B cell (primary cell): ENCODE results near the gene MIPOL1. TPM values are rescaled to one million over a fixed set of nuclear protein-coding genes. Genes with fewer than 3 reads are reported as not detected.

ENCODE experiments used
- ATAC-seq: fragments of 200-7000 bp; cut with Tn5 transposase; one replicate; pipeline ENCODE4 v1.10.0; 2021; ENCODE audit warnings: low read depth, mild to moderate bottlenecking, moderate number of reproducible peaks, moderate library complexity
- CTCF ChIA-PET: fragments of 350-600 bp; sonication (Branson Sonifier 250); formaldehyde crosslinking; loops from one replicate; lab custom pipeline; 2021; ENCODE audit warnings: antibody characterized with exemption, inconsistent platforms; lab: Charles Lee
- POLR2A ChIA-PET: fragments of 350-600 bp; sonication (Branson Sonifier 250); formaldehyde crosslinking; loops from one replicate; lab custom pipeline; 2021; ENCODE audit warnings: antibody characterized with exemption; lab: Charles Lee
- DNase-seq: peaks from one replicate; pipeline ENCODE4 v3.0.0; 2013
- H2AFZ ChIP-seq: 2 replicates; pipeline ENCODE4 v1.6.1; 2012; ENCODE audit warnings: mild to moderate bottlenecking, low read depth, low read length; ENCODE audit not compliant: insufficient read depth, poor library complexity, severe bottlenecking
- H3K27ac ChIP-seq, 2 donors: 1 replicate in 1 of 2; 2 replicates in 1 of 2; pipeline ENCODE4 v1.5.1; 2012 to 2013; ENCODE audit warnings: low read length in 2 of 2, mild to moderate bottlenecking in 2 of 2, moderate library complexity in 1 of 2
- H3K27me3 ChIP-seq, 4 experiments: fragments of 200-600 bp in 1 of 4; sonication (generic) in 1 of 4; replicated peaks in 1 of 4; 1 replicate in 2 of 4; 2 replicates in 2 of 4; pipeline versions ENCODE4 v1.6.1 to v1.7.0; 2013 to 2016; ENCODE audit warnings: low read length in 3 of 4, mild to moderate bottlenecking in 2 of 4, mixed read lengths in 1 of 4, moderate library complexity in 1 of 4; ENCODE audit not compliant: insufficient read depth in 4 of 4, control insufficient read depth in 3 of 4; ENCODE audit errors: control extremely low read depth in 1 of 4
- H3K36me3 ChIP-seq, 2 experiments: replicated peaks in 1 of 2; 1 replicate in 1 of 2; 2 replicates in 1 of 2; pipeline versions ENCODE4 v1.6.1 to v1.7.1; 2013; ENCODE audit warnings: low read length in 1 of 2; ENCODE audit not compliant: insufficient read depth in 2 of 2, control insufficient read depth in 1 of 2; ENCODE audit errors: control extremely low read depth in 1 of 2, extremely low read depth in 1 of 2
- H3K4me1 ChIP-seq, 2 donors: fragments of 200-600 bp in 1 of 2; sonication (generic) in 1 of 2; 1 replicate in 1 of 2; 2 replicates in 1 of 2; pipeline versions ENCODE4 v1.5.1 to v1.6.1; 2013 to 2017; ENCODE audit warnings: low read length in 2 of 2; ENCODE audit not compliant: control insufficient read depth in 2 of 2, insufficient read depth in 2 of 2
- H3K4me2 ChIP-seq: replicated peaks from 2 replicates; pipeline ENCODE3; 2012; ENCODE audit warnings: mild to moderate bottlenecking, low read depth, low read length; ENCODE audit not compliant: poor library complexity, severe bottlenecking
- H3K4me3 ChIP-seq, 5 experiments: fragments of 200-600 bp in 1 of 5; sonication (generic) in 1 of 5; 1 replicate in 3 of 5; 2 replicates in 2 of 5; pipeline versions ENCODE4 v1.5.1 to v1.7.0; 2011 to 2016; ENCODE audit warnings: low read length in 4 of 5, mild to moderate bottlenecking in 4 of 5, low read depth in 2 of 5, control low read depth in 1 of 5, moderate library complexity in 1 of 5; ENCODE audit not compliant: insufficient read depth in 1 of 5; ENCODE audit errors: control extremely low read depth in 1 of 5, extremely low read depth in 1 of 5
- H3K79me2 ChIP-seq: fragments of 200-600 bp; sonication (generic); one replicate; pipeline ENCODE4 v1.6.0; 2016; ENCODE audit warnings: low read length; ENCODE audit not compliant: control insufficient read depth, insufficient read depth
- H3K9ac ChIP-seq: fragments of 200-600 bp; sonication (generic); 2 replicates; pipeline ENCODE4 v1.6.1; 2017; ENCODE audit warnings: mild to moderate bottlenecking, low read length, moderate library complexity
- H3K9me3 ChIP-seq, 3 donors: one replicate each; pipeline versions ENCODE4 v1.6.1 to v1.7.1; 2013; ENCODE audit warnings: low read length in 2 of 3; ENCODE audit not compliant: control insufficient read depth in 2 of 3, insufficient read depth in 1 of 3; ENCODE audit errors: control extremely low read depth in 1 of 3
- H4K20me1 ChIP-seq: 2 replicates; pipeline ENCODE4 v1.6.0; 2012; ENCODE audit warnings: mild to moderate bottlenecking, low read length; ENCODE audit not compliant: insufficient read depth, control insufficient read depth, poor library complexity, severe bottlenecking
- H3K27ac Mint-ChIP-seq: one replicate; pipeline ENCODE4 v1.8.0; 2021; ENCODE audit warnings: mixed read lengths
- H3K27me3 Mint-ChIP-seq: one replicate; pipeline ENCODE4 v1.8.0; 2021; ENCODE audit warnings: mixed read lengths
- H3K4me1 Mint-ChIP-seq: one replicate; pipeline ENCODE4 v1.8.0; 2021; ENCODE audit warnings: mixed read lengths
- H3K4me3 Mint-ChIP-seq: one replicate; pipeline ENCODE4 v1.8.0; 2021; ENCODE audit warnings: mixed read lengths
- H3K9me3 Mint-ChIP-seq: one replicate; pipeline ENCODE4 v1.8.0; 2022; ENCODE audit warnings: mixed read lengths; ENCODE audit not compliant: insufficient read depth
- CTCF ChIP-seq: fragments of 200-600 bp; IDR thresholded peaks from one replicate; pipeline ENCODE4 v1.8.0; 2022; ENCODE audit warnings: antibody characterized with exemption, mild to moderate bottlenecking
- EZH2 ChIP-seq: IDR thresholded peaks from 2 replicates; pipeline ENCODE4 v1.6.1; 2012; ENCODE audit warnings: borderline replicate concordance, low read depth, mild to moderate bottlenecking, moderate library complexity, low read length; ENCODE audit not compliant: insufficient read depth, poor library complexity, severe bottlenecking
- WGBS: methylation state at CpG from one replicate; pipeline ENCODE4 v1.1.5; 2013; ENCODE audit warnings: missing lambda C conversion rate; ENCODE audit not compliant: insufficient coverage; 5-methylcytosine and 5-hydroxymethylcytosine counted together
- intact Hi-C: fragments of 100-400 bp; cut with micrococcal nuclease; formaldehyde crosslinking; loops from one replicate; pipeline ENCODE4 v1.10.0; 2022
- polyA plus RNA-seq: library from polyadenylated mRNA; depleted of rRNA; stranded (reverse); fragments of >200 nt; gene quantifications from 2 replicates; pipeline ENCODE4 v1.2.3, GENCODE V29; 2012
- total RNA-seq, 2 donors: library from RNA; stranded (reverse); fragments of 120-200 nt in 1 of 2; gene quantifications; 1 replicate in 1 of 2; 2 replicates in 1 of 2; pipeline versions ENCODE4 v1.2.3 to v1.2.4, GENCODE V29; 2013 to 2022

MIPOL1 gene
- total and polyA plus RNA-seq, 2 donors (not counting 1 experiment from before 2014, with no cell fraction given): 0.17 TPM; not detected in 1

- intact Hi-C loops: no loop called here
- H3K27me3 Mint-ChIP-seq: no peaks in the 10 kb centered on the region
- DNase-seq: no peak
These were observed 82.1 kb downstream of the MIPOL1 start for GRCh38 chr14:37279818-37280217.

GRCh38 chr14:37284760-37285159 lies 87.0 kb downstream of the MIPOL1 start:
- no peaks in the 10 kb centered on the region for H4K20me1 ChIP-seq
- H3K27me3 Mint-ChIP-seq: no peaks in the 10 kb centered on the region
- H2AFZ ChIP-seq: no peak overlapping the region
- H3K27me3 ChIP-seq: no peaks in the 10 kb centered on the region
- H3K79me2 ChIP-seq: no peaks in the 10 kb centered on the region
- no peak overlapping the region for H3K27ac ChIP-seq
- intact Hi-C loops: no loop called here
- no peaks in the 10 kb centered on the region for H3K4me1 ChIP-seq
- no peak overlapping the region for H3K9ac ChIP-seq
- ATAC-seq (no peak), DNase-seq (no peak)
- no peak overlapping the region for H3K4me2 ChIP-seq
- no peaks in the 10 kb centered on the region for H3K9me3 ChIP-seq
- TF ChIP-seq CTCF (no peak), EZH2 (no peak)
- ChIA-PET POLR2A (no interaction called here), CTCF (no interaction called here)
- H3K27ac Mint-ChIP-seq: no peak overlapping the region
- H3K9me3 Mint-ChIP-seq: peaks cover 4% of the 10 kb centered on the region
- no peak overlapping the region for H3K4me3 ChIP-seq
- no peaks in the 10 kb centered on the region for H3K4me1 Mint-ChIP-seq
- no peak overlapping the region for H3K4me3 Mint-ChIP-seq
- H3K36me3 ChIP-seq: no peaks in the 10 kb centered on the region

More at GRCh38 chr14:37279818-37280217, 82.1 kb downstream of the MIPOL1 start:
- ChIA-PET CTCF (no interaction called here), POLR2A (no interaction called here)
- Mint-ChIP-seq H3K4me3 (no peak overlapping the region), H3K27ac (no peak overlapping the region), H3K4me1 (no peaks in the 10 kb centered on the region), H3K9me3 (peaks cover 4% of the 10 kb centered on the region)
- Histone ChIP-seq H3K36me3 (no peaks in the 10 kb centered on the region), H3K27ac (no peak overlapping the region), H3K4me3 (no peak overlapping the region), H3K4me2 (no peak overlapping the region), H3K9ac (no peak overlapping the region), H3K79me2 (no peaks in the 10 kb centered on the region), H3K27me3 (no peaks in the 10 kb centered on the region), H4K20me1 (no peaks in the 10 kb centered on the region), H3K4me1 (no peaks in the 10 kb centered on the region), H2AFZ (no peak overlapping the region), H3K9me3 (no peaks in the 10 kb centered on the region)
- no peak for TF ChIP-seq CTCF
- TF ChIP-seq EZH2: no peak
- ATAC-seq: no peak
- WGBS: 100% methylated on average over 1 of the region's 2 CpGs
